SJSA1 (cell line): ENCODE results near the gene AKAP10. TPM values are rescaled to one million over a fixed set of nuclear protein-coding genes. Genes with fewer than 3 reads are reported as not detected.
"Not testable (repeated sequence)": the region's sequence is repeated elsewhere in the genome, so short reads cannot be mapped to it uniquely, and the experiment has no call there.

Experiments
- DNase-seq, 2 experiments: peaks; one replicate each; pipeline ENCODE4 v3.0.0-alpha.2; 2015 to 2020; ENCODE audit warnings: low spot score in 2 of 2, low read depth in 1 of 2
- H3K27ac ChIP-seq: fragments of 250-450 bp; sonication (Bioruptor Pico); 2 replicates; pipeline ENCODE4 v1.5.1; 2020; ENCODE audit warnings: mild to moderate bottlenecking, moderate library complexity
- H3K27me3 ChIP-seq: fragments of 250-450 bp; sonication (Bioruptor Pico); replicated peaks from 2 replicates; pipeline ENCODE4 v1.5.1; 2020; ENCODE audit warnings: mild to moderate bottlenecking, moderate library complexity
- H3K36me3 ChIP-seq: fragments of 250-450 bp; sonication (Bioruptor Pico); 2 replicates; pipeline ENCODE4 v1.5.1; 2020; ENCODE audit warnings: mild to moderate bottlenecking
- H3K4me1 ChIP-seq: fragments of 250-450 bp; sonication (Bioruptor Pico); replicated peaks from 2 replicates; pipeline ENCODE4 v1.6.1; 2021; ENCODE audit warnings: mild to moderate bottlenecking
- H3K4me3 ChIP-seq: fragments of 250-450 bp; sonication (Bioruptor Pico); 2 replicates; pipeline ENCODE4 v1.5.1; 2020; ENCODE audit warnings: mild to moderate bottlenecking
- H3K9me3 ChIP-seq: fragments of 250-450 bp; sonication (Bioruptor Pico); replicated peaks from 2 replicates; pipeline ENCODE4 v1.5.1; 2020; ENCODE audit warnings: mild to moderate bottlenecking
- total RNA-seq: library from RNA; depleted of rRNA; stranded (reverse); fragments of >200 nt; shearing (Covaris generic); gene quantifications from 2 replicates; pipeline ENCODE4 v1.2.3, GENCODE V29; 2014

Gene AKAP10
- total RNA-seq, 1 experiment from 2014 or later: 18.2 TPM

- Histone ChIP-seq H3K4me3 (no peak overlapping the region), H3K27me3 (no peaks in the 10 kb centered on the region), H3K36me3 (peaks cover 74% of the 10 kb centered on the region), H3K9me3 (no peaks in the 10 kb centered on the region), H3K4me1 (peaks cover 23% of the 10 kb centered on the region), H3K27ac (peak overlapping the region; percentile 15; the same call in 1 of the 2 replicates)
- DNase-seq: peak in 1 of 2 experiments; percentile 16
Observed at GRCh38 chr17:19933221-19933620, 44.4 kb downstream of the AKAP10 start.

- H3K27me3 ChIP-seq: no peaks in the 10 kb centered on the region
- H3K4me1 ChIP-seq: peaks cover 15% of the 10 kb centered on the region
- H3K36me3 ChIP-seq: peaks cover 68% of the 10 kb centered on the region
- H3K4me3 ChIP-seq: no peak overlapping the region
- DNase-seq: peak; percentile 56
- H3K9me3 ChIP-seq: no peaks in the 10 kb centered on the region
- peak overlapping the region; percentile 29 for H3K27ac ChIP-seq
Observed at GRCh38 chr17:19928299-19928698, 49.3 kb downstream of the AKAP10 start.

- Histone ChIP-seq H3K4me1 (no peaks in the 10 kb centered on the region), H3K36me3 (peaks cover 66% of the 10 kb centered on the region)
- no peak for DNase-seq
Observed at GRCh38 chr17:19915245-19915978, 62.2 kb downstream of the AKAP10 start.

GRCh38 chr17:19911033-19911432, 66.6 kb downstream of the AKAP10 start:
- H3K27me3 ChIP-seq: no peaks in the 10 kb centered on the region
- no peak overlapping the region for H3K27ac ChIP-seq
- H3K36me3 ChIP-seq: peaks cover 78% of the 10 kb centered on the region
- no peak overlapping the region for H3K4me3 ChIP-seq
- no peaks in the 10 kb centered on the region for H3K9me3 ChIP-seq
- no peak for DNase-seq
- H3K4me1 ChIP-seq: no peaks in the 10 kb centered on the region

More at GRCh38 chr17:19915245-19915978, 62.2 kb downstream of the AKAP10 start:
- no peak overlapping the region for H3K4me3 ChIP-seq
- no peaks in the 10 kb centered on the region for H3K9me3 ChIP-seq
- no peaks in the 10 kb centered on the region for H3K27me3 ChIP-seq
- no peak overlapping the region for H3K27ac ChIP-seq

- Histone ChIP-seq H3K9me3 (no peaks in the 10 kb centered on the region), H3K27ac (no peak overlapping the region), H3K4me3 (no peak overlapping the region), H3K4me1 (no peaks in the 10 kb centered on the region; the same call in 1 of the 2 replicates), H3K27me3 (no peaks in the 10 kb centered on the region), H3K36me3 (peaks cover 79% of the 10 kb centered on the region)
- no peak for DNase-seq
Observed at GRCh38 chr17:19909139-19909538, 68.5 kb downstream of the AKAP10 start.

- H3K4me3 ChIP-seq: no peak overlapping the region
- H3K27me3 ChIP-seq: no peaks in the 10 kb centered on the region
- H3K36me3 ChIP-seq: peaks cover 74% of the 10 kb centered on the region
- DNase-seq: no peak
- peaks cover 6% of the 10 kb centered on the region for H3K4me1 ChIP-seq
- H3K27ac ChIP-seq: no peak overlapping the region
- H3K9me3 ChIP-seq: no peaks in the 10 kb centered on the region
Observed at GRCh38 chr17:19905502-19905901, 72.1 kb downstream of the AKAP10 start.

- H3K27ac ChIP-seq: no peak overlapping the region
- H3K27me3 ChIP-seq: no peaks in the 10 kb centered on the region
- peaks cover 75% of the 10 kb centered on the region for H3K36me3 ChIP-seq
- H3K4me3 ChIP-seq: no peak overlapping the region
- H3K9me3 ChIP-seq: no peaks in the 10 kb centered on the region
- H3K4me1 ChIP-seq: peaks cover 6% of the 10 kb centered on the region
- no peak for DNase-seq
Observed at GRCh38 chr17:19904924-19905323, 72.7 kb downstream of the AKAP10 start.

GRCh38 chr17:19904412-19904811, 73.2 kb downstream of the AKAP10 start:
- no peak for DNase-seq
- peaks cover 6% of the 10 kb centered on the region for H3K4me1 ChIP-seq
- no peaks in the 10 kb centered on the region for H3K27me3 ChIP-seq
- no peak overlapping the region for H3K27ac ChIP-seq
- no peaks in the 10 kb centered on the region for H3K9me3 ChIP-seq
- no peak overlapping the region for H3K4me3 ChIP-seq
- peaks cover 70% of the 10 kb centered on the region for H3K36me3 ChIP-seq

- no peak overlapping the region for H3K4me3 ChIP-seq
- no peak for DNase-seq
Observed at GRCh38 chr17:19900809-19901208, 76.8 kb downstream of the AKAP10 start.

GRCh38 chr17:19897903-19898302, 79.7 kb downstream of the AKAP10 start:
- H3K9me3 ChIP-seq: no peaks in the 10 kb centered on the region
- H3K4me3 ChIP-seq: no peak overlapping the region
- H3K27ac ChIP-seq: peak overlapping the region; percentile 75
- peak; percentile 66 to 83 for DNase-seq
- peaks cover 23% of the 10 kb centered on the region for H3K4me1 ChIP-seq
- no peaks in the 10 kb centered on the region for H3K27me3 ChIP-seq
- H3K36me3 ChIP-seq: peaks cover 12% of the 10 kb centered on the region

More at GRCh38 chr17:19900809-19901208, 76.8 kb downstream of the AKAP10 start:
- H3K9me3 ChIP-seq: no peaks in the 10 kb centered on the region
- H3K27me3 ChIP-seq: no peaks in the 10 kb centered on the region
- H3K36me3 ChIP-seq: peaks cover 37% of the 10 kb centered on the region
- no peak overlapping the region for H3K27ac ChIP-seq
- H3K4me1 ChIP-seq: peaks cover 29% of the 10 kb centered on the region

- Histone ChIP-seq H3K4me3 (no peak overlapping the region), H3K27me3 (no peaks in the 10 kb centered on the region), H3K9me3 (no peaks in the 10 kb centered on the region), H3K27ac (peak overlapping the region; percentile 75), H3K36me3 (peaks cover 10% of the 10 kb centered on the region; the same call in 1 of the 2 replicates), H3K4me1 (peaks cover 23% of the 10 kb centered on the region)
- peak in 1 of 2 experiments; percentile 12 for DNase-seq
Observed at GRCh38 chr17:19897090-19897837, 80.4 kb downstream of the AKAP10 start.

- H3K4me1 ChIP-seq: peaks cover 23% of the 10 kb centered on the region
- H3K4me3 ChIP-seq: no peak overlapping the region
- DNase-seq: no peak
- H3K36me3 ChIP-seq: peaks cover 8% of the 10 kb centered on the region; the same call in 1 of the 2 replicates
- H3K27ac ChIP-seq: no peak overlapping the region
- H3K9me3 ChIP-seq: no peaks in the 10 kb centered on the region
- no peaks in the 10 kb centered on the region for H3K27me3 ChIP-seq
Observed at GRCh38 chr17:19896679-19897078, 80.9 kb downstream of the AKAP10 start.

- DNase-seq, H3K36me3 ChIP-seq, H3K9me3 ChIP-seq, H3K27ac ChIP-seq, H3K27me3 ChIP-seq, H3K4me1 ChIP-seq, H3K4me3 ChIP-seq: not testable (repeated sequence)
Observed at GRCh38 chr17:19890554-19890953, 87.1 kb downstream of the AKAP10 start.

GRCh38 chr17:19890001-19890400, 87.6 kb downstream of the AKAP10 start:
- not testable (repeated sequence) for H3K9me3 ChIP-seq, DNase-seq, H3K27me3 ChIP-seq, H3K4me3 ChIP-seq, H3K27ac ChIP-seq, H3K36me3 ChIP-seq, H3K4me1 ChIP-seq
